ENCODE results near the gene ZNF292.

ZNF292 gene

DNA sequence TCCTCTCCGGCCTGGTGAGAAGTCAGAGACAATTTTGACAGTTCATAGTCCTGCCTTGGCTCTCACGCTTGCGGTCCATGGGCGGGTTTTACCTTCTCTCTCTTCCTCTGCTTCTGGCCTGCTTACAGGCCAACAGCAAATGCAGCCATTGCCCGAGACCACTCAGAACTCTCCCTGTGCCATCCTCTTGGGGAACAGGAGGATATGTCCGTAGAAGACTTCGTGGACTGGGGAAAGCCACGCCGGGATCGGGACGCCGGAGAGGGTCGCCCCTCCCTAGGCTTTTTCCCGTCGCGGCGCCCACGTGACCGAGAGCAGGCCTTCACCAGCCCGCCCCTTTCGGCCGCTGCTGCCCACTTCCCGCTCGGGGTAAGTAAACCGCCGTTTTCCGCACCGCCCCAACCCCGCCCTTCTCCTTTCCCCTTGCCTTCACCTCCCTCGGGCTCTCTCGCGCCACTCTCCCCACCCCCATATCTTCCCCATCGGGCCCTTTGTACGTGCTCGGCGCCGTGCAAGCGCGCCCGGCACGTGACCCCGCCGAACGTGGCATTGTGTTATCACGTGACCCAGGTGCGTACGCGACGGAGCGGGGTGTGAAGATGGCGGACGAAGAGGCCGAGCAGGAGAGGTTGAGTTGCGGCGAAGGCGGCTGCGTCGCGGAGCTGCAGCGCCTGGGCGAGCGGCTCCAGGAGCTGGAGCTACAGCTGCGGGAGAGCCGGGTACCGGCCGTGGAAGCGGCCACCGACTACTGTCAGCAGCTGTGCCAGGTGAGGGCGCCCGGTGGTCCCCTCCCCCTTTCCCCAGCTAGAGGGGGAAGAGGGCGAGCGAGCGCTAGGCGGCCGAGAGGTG lies at the start of gene ZNF292:
Gene ZNF292 (plus strand): TSS at position 573 of the 849 bp plus-strand sequence. CDS start 27 bp downstream, at position 600.
- TF ChIP-seq, protein P1, sequence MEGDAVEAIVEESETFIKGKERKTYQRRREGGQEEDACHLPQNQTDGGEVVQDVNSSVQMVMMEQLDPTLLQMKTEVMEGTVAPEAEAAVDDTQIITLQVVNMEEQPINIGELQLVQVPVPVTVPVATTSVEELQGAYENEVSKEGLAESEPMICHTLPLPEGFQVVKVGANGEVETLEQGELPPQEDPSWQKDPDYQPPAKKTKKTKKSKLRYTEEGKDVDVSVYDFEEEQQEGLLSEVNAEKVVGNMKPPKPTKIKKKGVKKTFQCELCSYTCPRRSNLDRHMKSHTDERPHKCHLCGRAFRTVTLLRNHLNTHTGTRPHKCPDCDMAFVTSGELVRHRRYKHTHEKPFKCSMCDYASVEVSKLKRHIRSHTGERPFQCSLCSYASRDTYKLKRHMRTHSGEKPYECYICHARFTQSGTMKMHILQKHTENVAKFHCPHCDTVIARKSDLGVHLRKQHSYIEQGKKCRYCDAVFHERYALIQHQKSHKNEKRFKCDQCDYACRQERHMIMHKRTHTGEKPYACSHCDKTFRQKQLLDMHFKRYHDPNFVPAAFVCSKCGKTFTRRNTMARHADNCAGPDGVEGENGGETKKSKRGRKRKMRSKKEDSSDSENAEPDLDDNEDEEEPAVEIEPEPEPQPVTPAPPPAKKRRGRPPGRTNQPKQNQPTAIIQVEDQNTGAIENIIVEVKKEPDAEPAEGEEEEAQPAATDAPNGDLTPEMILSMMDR (IDR thresholded peaks at IDR 0.05; ENCODE audit: insufficient read depth, low read depth, low read length, missing control alignments), result no peak
- peak within 1 kb of the TSS; percentile 88 for H3K4me3 ChIP-seq (ENCODE audit: low read depth, low read length)
- peak; percentile 99 for DNase-seq (ENCODE audit: low read depth)

DNA sequence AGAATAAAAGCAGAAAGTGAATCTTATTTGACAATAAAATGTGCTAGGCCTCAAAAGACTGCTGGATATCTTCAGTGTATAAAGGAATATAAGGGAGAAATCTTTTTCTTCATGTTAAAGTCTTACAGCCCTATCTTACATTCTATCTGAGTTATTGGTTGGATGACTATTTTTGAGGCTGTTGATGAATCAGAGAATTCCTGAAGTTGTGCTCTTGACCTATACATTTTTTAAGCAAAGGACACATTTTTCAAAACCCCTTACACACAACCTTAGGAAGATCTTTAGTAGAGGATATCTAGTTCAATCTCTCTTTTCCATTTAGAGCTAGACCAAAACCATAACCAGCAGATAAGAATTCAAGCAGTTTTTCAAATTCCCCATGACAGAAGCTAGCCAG lies 49.5 kb upstream of the ZNF292 start:
- TF ChIP-seq, protein P1 (IDR thresholded peaks at IDR 0.05; ENCODE audit: insufficient read depth, low read depth, low read length, missing control alignments), result no peak
- H3K4me3 ChIP-seq (ENCODE audit: low read depth, low read length), result no peak overlapping the region
- no peak for DNase-seq (ENCODE audit: low read depth)

DNA sequence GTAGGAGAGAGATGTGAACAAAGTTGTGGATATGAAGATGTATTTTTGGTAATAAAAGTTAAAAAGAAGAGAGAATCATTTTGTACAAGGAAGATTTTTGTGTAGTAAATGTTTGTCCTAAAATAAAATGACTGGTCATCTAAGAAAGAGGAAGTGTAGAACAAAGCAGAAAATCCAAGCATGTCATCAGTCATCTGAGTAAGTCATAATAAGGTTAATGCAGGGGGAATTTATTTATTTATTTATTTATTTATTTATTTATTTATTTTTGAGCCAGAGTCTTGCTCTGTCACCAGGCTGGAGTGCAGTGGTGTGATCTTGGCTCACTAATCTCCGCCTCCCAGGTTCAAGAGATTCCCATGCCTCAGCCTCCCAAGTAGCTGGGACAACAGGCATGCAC lies 44.7 kb upstream of the ZNF292 start:
- TF ChIP-seq, protein P1 (IDR thresholded peaks at IDR 0.05; ENCODE audit: insufficient read depth, low read depth, low read length, missing control alignments), result no peak
- no peak for DNase-seq (ENCODE audit: low read depth)
- H3K4me3 ChIP-seq (ENCODE audit: low read depth, low read length), result no peak overlapping the region

DNA sequence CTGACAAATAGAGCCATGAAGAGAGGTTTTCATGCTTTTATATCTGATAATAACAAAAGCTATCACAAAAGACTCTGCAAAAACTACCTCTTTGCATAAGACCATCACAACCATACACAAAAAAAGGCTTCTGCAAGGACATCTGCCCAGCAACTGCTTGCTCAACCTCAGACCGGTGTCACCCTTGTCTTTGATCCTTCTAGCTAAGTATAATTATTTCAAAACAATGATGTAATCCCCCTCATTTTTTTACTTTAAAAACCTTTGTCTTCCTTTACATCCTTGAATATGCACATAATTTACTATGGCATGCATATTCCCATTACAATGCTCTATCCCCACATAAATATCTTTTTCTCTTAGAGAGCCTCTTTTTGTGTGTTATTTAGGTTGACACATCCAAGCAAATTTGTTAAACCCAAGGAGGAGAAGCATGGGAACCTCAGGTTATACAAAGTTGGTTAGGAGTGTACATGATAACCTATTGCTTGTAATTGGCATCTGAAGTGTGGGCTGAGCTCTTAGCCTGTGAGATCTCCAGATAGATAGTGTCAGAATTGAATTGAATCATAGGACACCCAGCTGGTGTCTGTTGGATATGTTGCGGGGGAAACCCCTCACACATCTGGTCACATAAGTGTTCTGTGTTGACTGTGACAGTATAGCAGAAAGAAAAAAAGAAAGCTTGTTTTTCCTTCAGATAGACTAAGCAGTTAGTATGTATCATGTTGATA lies 39.8 kb upstream of the ZNF292 start:
- DNase-seq (ENCODE audit: low read depth), result peak; percentile 65
- TF ChIP-seq, protein P1 (IDR thresholded peaks at IDR 0.05; ENCODE audit: insufficient read depth, low read depth, low read length, missing control alignments), result no peak
- H3K4me3 ChIP-seq (ENCODE audit: low read depth, low read length), result no peak overlapping the region

DNA sequence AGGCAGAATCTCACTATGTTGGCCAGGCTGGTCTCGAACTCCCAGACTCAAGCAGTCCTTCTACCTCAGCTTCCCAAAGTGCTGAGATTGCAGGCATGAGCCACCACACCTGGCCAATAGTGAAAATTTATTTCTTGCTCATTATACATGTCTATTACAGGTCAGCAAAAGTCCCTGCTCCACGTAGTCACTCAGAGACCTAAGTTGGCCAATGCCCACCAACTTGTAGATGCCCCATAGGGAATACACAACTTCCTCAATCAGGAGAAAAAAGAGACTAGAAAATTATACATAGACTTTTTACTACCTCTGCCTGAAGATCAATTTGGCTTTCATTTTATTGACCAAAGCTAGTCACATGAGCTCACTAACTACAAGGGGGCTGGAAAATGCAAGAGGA lies 38.4 kb upstream of the ZNF292 start:
- H3K4me3 ChIP-seq (ENCODE audit: low read depth, low read length), result no peak overlapping the region
- TF ChIP-seq, protein P1 (IDR thresholded peaks at IDR 0.05; ENCODE audit: insufficient read depth, low read depth, low read length, missing control alignments), result no peak
- no peak for DNase-seq (ENCODE audit: low read depth)

DNA sequence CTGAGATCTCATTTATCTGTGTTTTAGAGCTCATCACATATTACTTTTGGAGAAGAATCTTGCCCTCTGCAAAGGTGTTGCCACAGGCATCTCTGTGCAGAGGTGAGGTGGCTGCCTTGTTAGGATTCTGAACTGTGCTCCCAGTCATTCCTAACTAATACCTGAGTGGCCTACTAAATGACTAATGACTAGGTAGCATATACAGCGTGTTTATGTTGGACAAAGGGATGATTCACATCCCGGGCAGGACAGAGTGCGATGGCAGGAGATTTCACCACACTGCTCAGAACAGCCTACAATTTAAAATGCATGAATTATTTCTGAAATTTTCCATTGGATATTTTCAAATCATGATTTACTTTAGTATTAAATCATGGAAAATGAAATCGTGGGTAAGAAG lies 37.3 kb upstream of the ZNF292 start:
- TF ChIP-seq, protein P1 (IDR thresholded peaks at IDR 0.05; ENCODE audit: insufficient read depth, low read depth, low read length, missing control alignments), result no peak
- DNase-seq (ENCODE audit: low read depth), result no peak
- no peak overlapping the region for H3K4me3 ChIP-seq (ENCODE audit: low read depth, low read length)

Data from GM12865 (cell line).